Activated T-cell treated with anti-CD3 and anti-CD28 coated beads, Interleukin-2, amount 50 U/mL, for 1 hour (primary cell): Measurements from ENCODE around the gene HOXD4.

ENCODE experiments used
- DNase-seq: peaks from one replicate; pipeline ENCODE4 v3.0.0-alpha.2; 2020

Gene HOXD4

GRCh38 chr2:176142281-176142680 is 9.1 kb upstream of the HOXD4 start:
- no peak for DNase-seq

GRCh38 chr2:176145085-176145969 is 6.0 kb upstream of the HOXD4 start:
- no peak for DNase-seq

GRCh38 chr2:176146101-176146500 is 5.2 kb upstream of the HOXD4 start:
- DNase-seq: no peak

- DNase-seq: no peak
These were observed 4.7 kb upstream of the HOXD4 start for GRCh38 chr2:176146645-176147044.

- DNase-seq: no peak
These were observed 4.0 kb upstream of the HOXD4 start for GRCh38 chr2:176147210-176147799.

- DNase-seq: no peak
These were observed 3.4 kb upstream of the HOXD4 start for GRCh38 chr2:176147800-176148496.

GRCh38 chr2:176148751-176149421 is 2.5 kb upstream of the HOXD4 start:
- DNase-seq: no peak

GRCh38 chr2:176149481-176149938 is 1.8 kb upstream of the HOXD4 start:
- DNase-seq: no peak

- DNase-seq: no peak
These were observed 1.3 kb upstream of the HOXD4 start for GRCh38 chr2:176149939-176150583.

- DNase-seq: no peak
These were observed 537 bp upstream of the HOXD4 start for GRCh38 chr2:176150584-176151441.

GRCh38 chr2:176152350-176153181 is 1.2 kb downstream of the HOXD4 start:
- no peak for DNase-seq

GRCh38 chr2:176154576-176155252 is 3.4 kb downstream of the HOXD4 start:
- DNase-seq: no peak

- DNase-seq: no peak
These were observed 4.2 kb downstream of the HOXD4 start for GRCh38 chr2:176155356-176156044.

- no peak for DNase-seq
These were observed 5.0 kb downstream of the HOXD4 start for GRCh38 chr2:176156301-176156806.

- no peak for DNase-seq
These were observed 5.6 kb downstream of the HOXD4 start, which contains the start of gene HOXD3 for GRCh38 chr2:176156807-176157498. TSS of gene HOXD3 (plus strand) at chr2:176157307. CDS start at chr2:176169115, 11,808 bp downstream.

- no peak for DNase-seq
These were observed 6.3 kb downstream of the HOXD4 start for GRCh38 chr2:176157499-176158185.

GRCh38 chr2:176158186-176158591 is 6.8 kb downstream of the HOXD4 start:
- DNase-seq: no peak
